CD4-positive, alpha-beta T cell treated with Interferon gamma for 1 hour (primary cell): ENCODE data around the gene DCUN1D3.
A peak's percentile ranks its signal among the peaks of the same experiment; 100 is the strongest.

Experiments
- DNase-seq: peaks from one replicate; pipeline ENCODE4 v3.0.0-alpha.2; 2020

The DCUN1D3 gene

DNA sequence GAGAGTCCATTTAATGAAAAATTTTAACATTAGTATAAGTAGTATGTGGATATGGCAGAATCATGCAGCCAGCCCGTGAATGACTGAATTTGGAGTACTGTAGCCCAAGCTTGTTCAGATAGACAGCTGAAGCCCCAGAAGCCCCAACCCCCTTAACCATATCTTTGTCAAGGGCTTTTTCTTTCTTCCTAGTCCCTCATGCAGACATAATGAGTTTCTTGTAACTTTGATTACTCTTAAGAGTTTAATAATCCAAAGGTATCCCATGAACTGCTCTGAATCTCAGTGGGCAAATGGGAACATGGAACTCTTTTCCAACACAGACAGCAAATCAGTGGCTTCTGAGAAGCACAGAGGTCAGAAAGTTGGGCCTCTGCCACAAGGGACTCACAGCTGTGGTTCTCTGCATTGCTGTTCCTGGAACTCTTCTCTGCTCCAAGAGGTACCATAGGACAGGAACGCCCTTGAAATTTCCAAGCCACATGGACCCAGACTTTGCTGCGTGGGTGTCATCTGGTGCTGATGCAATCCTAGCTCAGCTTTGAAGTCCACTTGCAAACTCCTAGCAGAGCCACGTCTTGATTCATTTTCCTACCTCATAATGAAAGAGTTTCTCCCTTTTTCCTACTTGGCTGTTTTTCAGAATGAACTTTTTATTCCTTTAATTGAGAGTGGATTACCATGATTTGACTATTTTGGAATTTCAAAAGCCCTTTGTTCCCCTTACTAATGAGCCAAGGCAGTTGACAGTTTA is 18.5 kb upstream of the DCUN1D3 start:
- DNase-seq, result no peak

DNA sequence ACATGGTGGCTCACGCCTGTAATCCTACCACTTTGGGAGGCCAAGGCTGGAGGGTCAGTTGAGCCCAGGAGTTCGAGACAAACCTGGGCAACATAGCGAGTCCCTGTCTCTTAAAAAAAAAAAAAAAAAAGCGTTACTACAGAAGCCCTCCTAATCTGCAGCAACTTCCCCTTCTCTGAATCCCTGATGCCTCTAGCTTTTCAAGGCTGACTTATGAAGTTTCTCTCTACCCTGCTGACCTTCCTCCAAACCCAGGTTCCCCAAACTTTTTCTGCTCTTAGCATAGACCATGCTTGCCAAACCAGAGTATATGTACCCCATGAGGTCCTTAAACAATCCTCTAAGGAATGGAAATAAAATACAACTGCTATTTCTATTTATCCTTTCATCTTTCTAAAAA is 16.8 kb upstream of the DCUN1D3 start:
- no peak for DNase-seq

DNA sequence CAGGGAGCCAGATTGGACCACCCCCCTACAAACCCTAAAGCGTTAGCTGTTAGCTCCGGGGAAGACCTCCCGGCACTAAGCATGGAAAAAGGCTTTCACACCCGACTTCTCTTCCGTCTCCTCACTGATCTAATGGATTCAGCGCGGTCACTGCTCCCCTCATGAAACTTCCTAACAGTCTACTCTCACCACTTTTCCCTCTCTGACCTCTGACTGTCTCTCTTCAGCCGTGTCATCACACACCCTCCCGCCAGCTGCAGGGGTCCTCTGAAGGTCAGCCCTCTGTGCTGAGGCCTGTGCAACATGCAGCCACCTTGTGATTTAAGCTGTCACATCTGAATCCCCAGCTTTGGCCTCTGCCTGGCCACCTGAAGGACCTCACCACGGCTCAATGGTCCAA is 16.1 kb upstream of the DCUN1D3 start:
- no peak for DNase-seq

DNA sequence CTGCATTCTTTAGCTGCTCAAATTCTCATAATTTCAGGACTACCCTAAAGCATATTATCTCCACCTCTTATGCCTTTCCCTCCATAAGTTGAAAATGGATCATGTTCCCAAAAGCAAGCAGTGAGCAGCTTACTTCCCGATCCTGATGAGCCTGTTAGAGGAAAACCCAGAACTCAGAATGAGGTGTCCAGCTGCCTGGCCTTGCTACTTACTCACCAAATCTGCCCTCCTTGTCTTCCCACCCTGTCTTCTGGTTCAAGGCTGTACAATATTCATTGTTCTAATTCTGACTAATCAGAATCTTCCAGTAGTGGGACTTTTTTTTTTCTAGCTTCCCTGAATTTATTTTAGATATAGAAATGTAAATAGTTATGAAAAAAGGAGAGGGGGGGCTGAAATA is 11.2 kb upstream of the DCUN1D3 start:
- no peak for DNase-seq

DNA sequence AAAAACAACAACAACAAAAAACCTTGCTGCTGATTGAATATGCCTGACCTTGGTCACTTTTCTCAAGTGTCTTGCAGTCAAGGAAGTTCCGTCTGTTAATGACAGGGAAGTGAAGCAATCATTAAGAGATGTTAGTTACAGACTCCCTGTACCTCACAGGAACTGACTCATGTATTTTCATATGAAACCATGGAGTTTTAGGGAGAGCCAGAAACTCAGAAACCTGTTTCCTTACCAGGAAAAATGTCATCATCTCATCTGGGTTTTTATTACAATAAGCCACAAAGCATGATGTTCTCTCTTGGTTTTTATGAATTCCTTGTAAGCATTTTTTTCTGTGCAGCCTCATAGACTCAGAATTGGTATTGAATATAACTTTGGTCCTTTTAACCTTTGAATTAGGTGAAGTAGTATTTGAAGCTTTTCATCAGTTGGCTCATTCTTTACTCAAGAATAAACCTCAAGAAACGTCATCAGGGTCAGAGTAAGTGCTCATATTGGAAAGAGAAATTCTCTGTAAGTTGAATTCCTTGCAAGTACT is 10.7 kb upstream of the DCUN1D3 start:
- no peak for DNase-seq

DNA sequence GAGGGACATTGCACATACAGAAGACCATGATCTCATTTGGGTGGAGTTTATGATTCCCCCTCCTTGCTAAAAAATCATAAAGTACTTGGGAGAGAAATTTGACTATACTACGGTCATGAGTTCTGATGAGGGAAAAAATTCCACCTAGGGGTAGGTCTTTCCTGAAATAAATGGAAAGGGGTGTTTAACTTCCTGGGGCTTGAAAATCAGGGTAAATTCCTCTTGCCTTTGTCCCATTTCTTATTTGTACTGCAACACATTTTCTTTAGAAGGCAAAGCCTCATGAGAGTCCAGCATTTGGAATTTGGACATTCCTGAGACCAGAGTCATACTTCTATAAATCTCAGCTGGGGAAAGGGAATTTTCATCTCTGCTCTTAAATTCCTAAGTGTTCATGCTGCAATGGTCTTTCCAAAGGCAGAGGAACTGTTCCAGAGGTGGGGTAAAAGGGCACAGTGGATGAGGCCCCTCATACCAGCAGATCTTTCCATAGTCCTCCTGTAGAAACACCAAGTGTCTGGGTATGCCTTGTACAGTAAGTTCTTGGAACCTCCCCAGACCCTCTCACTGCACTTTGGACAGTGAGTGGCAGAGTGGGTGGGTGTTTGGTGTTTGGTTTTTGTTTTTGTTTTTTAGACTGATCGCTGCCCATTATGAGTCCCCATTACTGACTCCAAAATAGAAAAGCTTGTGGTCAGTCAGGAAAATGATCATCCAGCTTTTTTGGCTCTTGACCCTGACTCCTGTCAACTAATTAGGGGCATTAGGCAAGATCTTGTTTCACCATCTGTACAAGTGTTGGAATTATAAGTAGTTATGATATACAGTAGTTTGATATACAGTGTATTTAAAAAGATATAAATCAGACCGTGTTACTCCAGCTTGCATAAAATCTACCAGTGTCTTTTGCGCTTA is 6.4 kb upstream of the DCUN1D3 start:
- DNase-seq, result no peak

DNA sequence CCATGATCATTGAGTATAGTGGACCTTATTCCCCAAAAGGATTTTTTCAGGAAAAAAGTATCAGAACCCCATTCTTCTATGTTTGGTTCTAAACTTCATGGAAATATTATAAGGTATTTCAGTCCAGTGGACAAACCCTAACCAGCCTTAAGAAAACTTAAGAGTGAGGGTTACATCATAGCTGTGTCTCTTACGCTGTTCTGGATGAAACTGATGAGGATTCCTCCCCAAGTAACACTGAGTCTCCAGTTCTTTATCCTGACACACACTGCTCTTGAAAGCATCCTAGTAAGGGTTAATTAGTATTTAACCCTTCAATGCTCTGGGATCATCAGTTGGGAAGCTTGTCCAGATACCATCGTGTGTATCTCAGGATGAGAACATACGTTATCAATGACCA is 5.4 kb upstream of the DCUN1D3 start:
- DNase-seq, result no peak

DNA sequence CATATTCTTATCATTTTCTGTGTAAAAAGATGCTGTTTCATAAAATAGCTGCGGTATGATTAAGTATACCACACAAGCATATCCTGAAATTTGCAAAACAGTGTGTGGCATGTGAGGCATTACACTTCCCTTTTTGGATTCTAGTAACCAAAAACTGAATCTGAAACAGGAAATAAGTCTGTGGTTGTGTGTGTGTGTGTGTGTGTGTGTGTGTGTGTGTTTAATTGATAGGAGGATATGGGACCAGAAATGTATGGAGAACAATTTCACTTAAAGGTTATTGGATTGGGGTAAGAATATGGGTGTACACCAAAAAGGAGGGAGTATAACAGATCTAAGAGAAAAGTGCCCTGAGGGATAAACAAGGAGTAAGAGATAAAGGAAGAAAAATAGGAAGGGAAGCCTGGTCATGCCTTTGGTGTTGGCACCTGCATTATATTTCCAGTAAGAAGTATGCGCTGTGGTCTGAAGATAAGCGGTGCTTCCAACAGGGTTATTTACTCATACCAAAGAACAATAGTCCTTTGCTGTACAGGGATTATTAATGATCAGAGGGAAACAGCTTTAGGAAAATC is 4.4 kb upstream of the DCUN1D3 start:
- DNase-seq, result peak; percentile 30

DNA sequence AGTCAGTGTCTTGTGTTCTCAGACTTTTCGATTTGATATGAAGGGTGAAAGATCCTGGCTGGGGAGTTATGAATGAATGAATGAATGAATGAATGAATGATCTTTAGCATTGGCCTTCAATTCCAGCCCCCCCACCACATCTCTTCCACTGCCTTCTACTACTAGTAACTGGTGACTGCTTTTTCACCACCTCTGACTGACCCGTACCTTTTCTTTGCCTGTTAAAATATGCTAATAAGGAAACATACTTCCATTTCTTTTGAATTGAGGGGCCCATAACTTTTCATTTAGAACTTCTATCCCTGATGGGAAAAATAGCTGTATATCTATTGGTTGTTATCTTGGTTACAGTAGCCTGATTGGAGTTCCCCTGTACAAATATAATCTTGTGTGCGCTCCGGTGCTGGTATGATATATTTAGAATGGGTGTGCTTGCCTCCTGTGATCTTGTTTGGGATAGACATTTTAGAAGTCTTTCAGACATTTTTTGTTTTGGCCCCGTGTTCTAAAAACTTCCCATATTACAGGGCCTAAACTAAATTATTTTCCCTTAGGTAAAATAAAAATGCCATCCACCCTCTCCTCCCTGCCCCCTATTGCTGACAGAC is 3.8 kb upstream of the DCUN1D3 start:
- no peak for DNase-seq

DNA sequence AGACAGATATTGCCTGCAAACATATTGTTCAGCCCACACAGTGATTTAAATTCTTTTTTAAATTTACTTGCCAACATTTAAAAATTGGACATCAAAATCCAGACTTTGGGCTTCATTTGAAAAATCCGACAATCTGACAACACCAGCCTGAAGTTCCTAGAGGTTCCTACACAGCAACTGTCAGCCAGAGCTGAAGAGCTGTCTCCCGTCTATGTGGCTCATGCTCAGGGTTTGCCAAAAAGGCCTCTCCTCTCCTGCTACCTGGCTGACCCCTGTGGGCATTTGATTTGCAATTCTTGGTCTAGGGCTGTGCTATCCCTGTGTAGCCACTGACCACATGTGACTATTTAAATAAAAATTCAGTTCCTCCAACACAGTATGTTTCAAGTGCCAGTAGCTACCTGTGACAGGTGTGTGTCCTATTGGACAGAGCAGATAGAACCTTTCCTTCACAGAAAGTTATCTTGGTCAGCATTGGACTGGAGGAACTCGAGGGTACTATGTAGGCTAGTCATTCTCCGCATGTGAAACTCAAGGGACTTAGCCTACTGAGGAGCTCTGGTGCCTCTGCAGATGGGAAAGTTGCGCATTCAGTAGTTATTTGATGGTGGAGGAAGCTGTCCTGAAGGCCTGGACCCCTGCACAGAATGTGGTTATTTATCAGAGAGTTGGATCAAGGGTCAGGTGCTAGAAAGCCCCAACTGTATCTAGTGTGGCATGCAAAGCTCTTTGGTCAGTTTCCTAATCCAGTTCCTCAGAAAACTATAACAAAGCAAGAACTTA is 3.1 kb upstream of the DCUN1D3 start:
- DNase-seq, result no peak

DNA sequence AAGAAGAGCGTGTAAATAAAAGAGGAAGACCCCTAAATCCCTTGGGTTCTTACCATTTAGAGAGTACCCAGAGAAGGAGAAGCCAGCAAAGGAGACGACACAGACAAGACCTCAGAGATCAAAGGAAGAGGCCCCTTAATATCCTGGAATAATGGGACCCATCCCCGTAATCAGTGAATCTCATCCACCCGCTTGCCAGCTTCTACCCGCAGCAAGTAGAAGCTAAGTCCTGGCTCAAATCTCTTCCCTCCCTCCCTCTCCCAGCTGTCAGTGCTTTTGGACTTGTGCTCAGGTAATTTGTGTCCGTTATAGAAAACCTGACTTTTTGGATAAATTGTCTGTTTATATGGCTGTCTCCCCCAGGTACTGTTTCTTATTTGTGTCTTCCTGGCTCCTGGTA is 2.3 kb upstream of the DCUN1D3 start:
- no peak for DNase-seq

DNA sequence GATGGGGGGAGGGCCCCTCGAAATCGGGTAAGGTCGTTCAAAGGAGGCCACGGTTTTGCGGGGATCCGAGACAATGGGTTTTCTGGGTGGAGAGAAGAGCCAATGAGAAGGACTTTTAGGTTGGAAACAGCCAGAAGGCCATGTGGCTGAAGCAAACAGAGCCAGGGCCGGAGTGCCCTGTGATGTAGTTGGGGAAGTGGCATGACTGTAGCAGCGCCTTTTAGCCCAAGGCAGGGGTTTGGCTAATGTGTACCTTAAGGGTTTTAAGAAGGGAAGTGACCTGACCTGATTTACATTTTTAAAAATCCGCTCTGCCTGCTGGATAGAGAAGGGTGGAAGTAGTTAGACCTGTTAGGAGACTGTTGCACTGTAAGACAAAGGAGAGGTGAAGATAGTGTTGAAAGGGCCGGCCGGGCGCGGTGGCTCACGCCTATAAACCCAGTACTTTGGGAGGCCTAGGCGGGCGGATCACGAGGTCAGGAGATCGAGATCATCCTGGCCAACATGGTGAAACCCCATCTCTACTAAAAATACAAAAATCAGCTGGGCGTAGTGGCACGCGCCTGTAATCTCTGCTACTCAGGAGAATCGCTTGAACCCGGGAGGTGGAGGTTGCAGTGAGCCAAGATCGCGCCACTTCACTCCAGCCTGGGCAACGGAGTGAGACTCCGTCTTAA is 1.4 kb upstream of the DCUN1D3 start:
- DNase-seq, result peak; percentile 65

DNA sequence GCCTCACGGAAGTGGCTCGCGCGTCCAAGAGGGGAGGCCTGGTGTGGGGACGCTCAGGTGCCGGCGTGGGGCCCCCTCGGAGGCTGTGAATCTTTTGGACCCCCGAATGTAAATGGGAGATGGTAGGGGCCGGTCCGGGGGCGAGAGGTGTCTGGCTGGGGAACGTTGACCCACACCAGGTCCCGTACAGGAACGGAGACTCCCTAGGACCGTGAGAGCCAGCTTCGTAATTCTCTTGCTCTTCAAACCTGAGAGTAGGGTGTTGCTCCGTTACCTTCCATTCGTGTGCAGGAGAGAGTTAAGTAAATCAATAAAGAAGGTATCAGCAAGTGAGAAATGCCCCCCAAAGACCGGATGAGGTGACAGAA is 894 bp upstream of the DCUN1D3 start:
- DNase-seq, result no peak

DNA sequence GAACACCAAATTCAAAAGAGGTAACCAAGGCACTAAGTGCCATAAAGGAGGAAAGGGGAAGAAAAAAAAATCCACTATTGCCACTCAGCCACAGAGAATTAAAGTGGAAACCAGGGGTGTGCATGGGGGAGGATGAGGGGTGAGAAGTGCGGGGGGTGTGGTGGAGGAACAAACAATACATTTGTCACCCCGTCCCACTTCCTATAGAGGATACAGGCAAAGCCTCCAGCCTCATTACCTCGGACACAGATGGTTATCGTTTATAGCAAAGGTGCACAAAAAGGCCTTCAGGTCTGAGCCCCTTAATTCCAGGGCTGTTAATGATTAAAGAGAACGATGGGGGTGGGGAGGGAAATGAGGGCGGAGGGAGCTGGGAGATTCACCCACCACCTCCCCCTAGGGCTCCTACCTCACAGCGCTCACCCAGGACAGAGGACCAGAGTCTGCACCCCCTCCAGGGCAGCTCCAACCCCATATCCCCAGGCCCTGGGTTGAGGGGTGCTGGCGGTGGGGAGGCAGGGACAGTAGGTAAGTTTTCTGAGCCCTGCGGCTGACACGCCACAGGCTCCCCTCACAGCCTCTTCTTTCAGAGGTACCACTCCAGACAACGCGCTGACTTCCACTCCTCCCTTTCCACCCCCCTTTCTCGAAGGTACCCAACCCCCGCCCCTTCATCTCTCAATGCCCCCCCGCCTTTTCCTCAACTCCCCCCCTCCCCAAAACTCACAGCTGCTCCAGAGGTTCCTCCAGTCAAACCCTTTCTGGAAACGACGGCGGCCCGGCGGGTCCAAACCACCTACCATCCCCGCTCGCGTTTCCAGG is 470 bp downstream of the DCUN1D3 start:
- peak; percentile 11 for DNase-seq

DNA sequence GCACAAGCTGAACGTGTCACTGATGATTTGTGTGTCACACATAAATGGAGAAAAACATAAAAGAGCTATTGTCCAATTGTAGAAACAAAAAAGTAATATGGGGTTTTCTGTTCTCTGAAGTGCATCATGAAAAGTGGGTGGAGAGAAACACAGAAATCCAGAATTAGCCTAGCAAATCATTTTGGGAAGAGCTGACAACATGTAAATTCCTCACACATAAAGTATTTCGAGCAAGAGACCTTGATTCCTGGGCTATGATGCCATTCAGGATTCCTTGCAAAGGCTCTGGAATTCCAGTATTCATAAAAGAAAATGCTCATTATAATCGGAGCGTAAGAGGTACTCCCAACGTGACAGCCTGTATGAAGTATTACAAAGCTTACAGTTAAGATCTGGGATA is 1.1 kb downstream of the DCUN1D3 start:
- no peak for DNase-seq

DNA sequence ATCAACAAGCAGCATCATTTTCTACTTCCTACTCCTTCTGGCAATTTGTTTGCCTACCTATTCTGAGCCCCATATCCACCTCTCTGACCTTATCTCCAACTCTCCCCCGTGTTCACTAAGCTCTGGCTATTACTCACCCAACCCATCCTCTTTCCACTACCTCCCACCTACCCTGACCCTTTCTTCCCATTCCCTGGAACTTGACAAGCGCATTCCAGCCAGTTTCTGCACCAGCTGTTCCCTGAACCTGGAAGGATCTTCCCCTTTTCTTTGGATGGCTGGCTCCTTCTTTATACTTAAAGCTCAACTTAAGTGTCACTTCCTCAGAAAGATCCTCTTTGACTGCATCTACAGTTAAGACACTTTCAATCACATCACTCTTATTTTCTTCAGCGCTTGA is 2.2 kb downstream of the DCUN1D3 start:
- DNase-seq, result no peak

DNA sequence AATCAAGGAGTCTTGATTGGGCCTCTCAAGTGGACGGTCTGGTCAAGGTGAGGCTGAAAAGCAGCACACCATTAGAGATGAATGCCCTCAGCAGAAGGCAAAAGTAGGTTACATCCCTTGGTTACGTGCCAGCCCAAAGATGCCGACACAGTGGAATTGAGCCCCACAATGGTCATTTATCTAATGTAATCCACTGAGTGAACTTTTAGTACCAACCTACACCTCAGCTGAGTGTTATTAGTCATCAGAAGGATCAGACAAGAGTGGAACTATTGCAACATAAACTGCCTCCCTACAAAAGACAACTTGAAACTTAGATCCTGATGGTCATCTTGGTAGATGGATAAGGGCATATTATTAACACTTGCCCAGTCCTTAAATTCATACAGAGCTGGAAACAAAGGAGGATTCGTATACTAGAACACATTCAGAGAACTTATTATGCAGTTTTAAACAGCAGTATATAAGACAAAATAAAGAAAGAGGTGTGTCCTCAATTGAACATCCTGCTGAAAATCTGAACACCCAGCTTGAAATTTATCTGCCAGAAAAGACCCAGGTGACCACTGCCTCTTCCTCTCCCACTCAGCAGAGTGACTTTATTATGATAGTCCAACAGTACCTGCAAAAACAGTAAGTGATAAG is 2.8 kb downstream of the DCUN1D3 start:
- no peak for DNase-seq

DNA sequence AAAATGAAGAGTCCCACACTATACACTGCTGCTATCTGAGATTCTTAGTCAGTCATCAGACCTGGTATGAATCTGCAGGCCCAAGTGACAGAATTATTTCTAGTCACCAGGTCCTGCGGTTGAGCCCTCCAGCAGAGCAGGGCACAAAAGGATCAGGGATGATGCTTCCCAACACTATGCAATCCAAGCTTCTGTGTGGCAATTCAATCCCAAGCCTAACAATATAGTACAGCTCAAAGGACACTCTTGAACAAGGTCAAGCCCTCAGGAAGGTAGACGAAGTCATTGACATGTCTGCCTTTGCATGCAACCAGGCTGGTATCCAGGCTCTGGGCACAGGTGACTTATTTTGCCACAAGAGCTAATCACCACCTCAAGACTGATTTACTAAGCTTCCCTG is 5.8 kb downstream of the DCUN1D3 start:
- no peak for DNase-seq

DNA sequence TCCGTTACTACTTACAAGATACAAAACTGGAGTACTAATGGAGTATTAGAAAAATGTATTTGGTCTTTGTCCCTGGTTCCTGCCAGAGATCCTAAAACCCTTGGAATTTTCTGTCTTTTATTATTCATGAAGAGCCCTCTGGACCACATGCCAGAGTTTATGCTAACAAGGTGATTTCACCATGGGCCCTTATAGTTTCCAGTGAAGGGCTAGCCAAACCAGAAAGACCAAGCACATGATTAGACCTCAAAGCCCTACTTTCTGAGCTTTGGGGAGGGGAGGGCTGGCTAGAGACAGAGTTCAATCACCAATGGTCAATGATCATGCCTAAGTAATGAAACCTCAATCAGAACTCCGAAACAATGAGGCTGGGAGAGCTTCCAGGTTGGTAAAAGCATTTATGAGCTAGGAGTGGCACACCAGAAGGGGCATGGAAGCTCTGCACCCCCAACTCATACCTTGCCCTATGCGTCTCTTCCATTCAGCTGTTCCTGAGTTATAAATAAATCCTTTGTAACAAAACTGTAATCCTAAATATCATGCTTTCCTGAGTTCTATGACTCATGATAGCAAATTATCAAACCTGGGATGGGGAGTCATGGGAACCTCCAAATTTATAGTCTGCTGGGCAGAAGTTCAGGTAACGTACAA is 10.4 kb downstream of the DCUN1D3 start:
- DNase-seq, result no peak

DNA sequence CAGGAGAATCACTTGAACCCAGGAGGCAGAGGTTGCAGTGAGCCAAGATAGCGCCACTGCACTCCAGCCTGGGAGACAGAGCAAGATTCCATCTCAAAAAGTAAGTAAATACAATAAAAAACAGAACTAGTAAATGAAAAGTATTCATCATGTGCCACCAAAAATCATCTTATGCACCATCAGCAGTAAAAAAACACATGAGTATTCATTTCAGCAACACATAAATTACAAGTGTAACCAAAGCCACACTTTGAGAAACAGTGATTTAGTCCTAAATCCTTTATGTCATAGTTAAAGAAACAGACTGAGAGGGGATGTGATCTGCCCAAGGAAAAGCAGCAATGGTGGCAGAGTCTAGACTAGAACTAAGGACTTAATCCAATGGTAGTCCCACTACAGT is 13.0 kb downstream of the DCUN1D3 start:
- no peak for DNase-seq
